Large intestine (tissue), 12 donors: ENCODE results near the gene TEDC2. TPM values are rescaled to one million over a fixed set of nuclear protein-coding genes. Genes with fewer than 3 reads are reported as not detected.
A peak's percentile ranks its signal among the peaks of the same experiment; 100 is the strongest.

ENCODE experiments used
- DNase-seq, 2 donors: peaks; one replicate each; pipeline versions ENCODE4 v3.0.0 to v3.0.0-alpha.2; 2013
- H3K27ac ChIP-seq: one replicate; pipeline ENCODE4 v1.5.1; 2013; ENCODE audit warnings: low read length
- H3K27me3 ChIP-seq: 2 replicates; pipeline ENCODE4 v1.6.1; 2013; ENCODE audit warnings: low read length; ENCODE audit not compliant: control insufficient read depth, insufficient read depth
- H3K36me3 ChIP-seq: 2 replicates; pipeline ENCODE4 v1.6.1; 2013; ENCODE audit warnings: low read length; ENCODE audit not compliant: control insufficient read depth, insufficient read depth
- H3K4me1 ChIP-seq: one replicate; pipeline ENCODE4 v1.6.1; 2013; ENCODE audit warnings: low read length; ENCODE audit not compliant: control insufficient read depth, insufficient read depth
- H3K4me3 ChIP-seq: one replicate; pipeline ENCODE4 v1.5.1; 2013; ENCODE audit warnings: low read length
- H3K9me3 ChIP-seq: one replicate; pipeline ENCODE4 v1.6.1; 2013; ENCODE audit warnings: mild to moderate bottlenecking, low read depth, low read length, moderate library complexity; ENCODE audit not compliant: control insufficient read depth
- WGBS: methylation state at CpG from one replicate; pipeline ENCODE4 v1.1.5; 2013; ENCODE audit warnings: low lambda C conversion rate; ENCODE audit not compliant: insufficient coverage; 5-methylcytosine and 5-hydroxymethylcytosine counted together
- long read RNA-seq, 11 donors: transcript quantifications; one replicate each; lab custom pipeline, GENCODE V29; 2026
- polyA plus RNA-seq: library from polyadenylated mRNA; unstranded; fragments of 120-200 nt; gene quantifications from one replicate; pipeline ENCODE4 v1.2.1, GENCODE V29; 2013

The TEDC2 gene
- polyA plus RNA-seq, result 6.4 TPM
- long read RNA-seq, donor 1, result 0 reads
- long read RNA-seq, donor 2, result 0 reads
- long read RNA-seq, donor 3, result 0 reads
- long read RNA-seq, donor 4, partial matches to known transcripts, result 0 of 1 reads
- long read RNA-seq, donor 4, other reads (novel, unspliced or antisense), result 0 of 1 reads
- long read RNA-seq, donor 5, partial matches to known transcripts, result 0 of 1 reads
- long read RNA-seq, donor 5, other reads (novel, unspliced or antisense), result 0 of 1 reads
- long read RNA-seq, donor 6, result 0 reads
- long read RNA-seq, donor 7, partial matches to known transcripts, result 0 of 1 reads
- long read RNA-seq, donor 7, other reads (novel, unspliced or antisense), result 0 of 1 reads
- long read RNA-seq, donor 8, partial matches to known transcripts, result 0 of 4 reads
- long read RNA-seq, donor 8, other reads (novel, unspliced or antisense), result 0 of 4 reads
- long read RNA-seq, donor 9, result 0 reads
- long read RNA-seq, donor 10, result 0 reads
- long read RNA-seq, donor 11, result 0 reads

DNA sequence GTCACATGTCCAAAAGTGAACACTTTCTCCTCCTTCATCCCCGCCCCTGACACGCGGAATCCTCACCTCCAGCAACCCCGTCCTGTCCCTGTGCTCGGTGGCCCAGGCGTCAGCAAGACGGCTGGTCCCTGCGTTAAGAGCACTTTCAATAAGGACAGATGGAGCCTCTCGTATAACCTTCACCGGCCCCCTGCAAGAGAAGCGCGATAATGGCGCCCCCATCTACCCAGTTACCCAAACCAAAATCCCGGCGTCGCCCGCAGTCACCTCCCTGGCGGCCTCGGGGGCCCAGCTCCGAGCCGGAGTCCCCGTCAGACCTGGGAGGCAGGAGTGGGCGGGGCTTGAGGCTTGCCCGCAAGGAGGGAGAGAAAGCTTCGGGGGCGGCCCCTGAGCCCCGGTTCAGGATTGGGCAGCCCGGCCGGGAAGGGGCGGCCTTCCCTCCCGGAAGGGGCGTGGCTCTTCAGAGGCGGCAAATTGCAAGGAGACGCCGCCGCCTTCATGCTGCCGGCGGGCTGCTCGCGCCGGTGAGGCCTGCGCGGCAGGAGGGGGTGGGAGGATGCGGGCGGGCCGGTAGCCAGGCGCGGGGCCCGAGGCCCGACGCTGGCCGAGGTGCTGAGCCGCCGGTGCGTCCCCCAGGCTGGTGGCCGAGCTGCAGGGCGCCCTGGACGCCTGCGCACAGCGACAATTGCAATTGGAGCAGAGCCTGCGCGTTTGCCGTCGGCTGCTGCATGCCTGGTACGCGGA lies at the start of gene TEDC2:
Gene TEDC2 (plus strand): TSS at position 463 of the 744 bp plus-strand sequence. CDS start 36 bp downstream, at position 499.
- no CpG with 5 or more reads among the region's 66 CpGs for WGBS
- no peak within 1 kb of the TSS for H3K27ac ChIP-seq
- DNase-seq, result peak; percentile 95

GRCh38 chr16:2415085-2415484 lies 44.8 kb upstream of the TEDC2 start:
- H3K27me3 ChIP-seq, result peaks cover 20% of the 10 kb centered on the region
- no peak for DNase-seq
- no peaks in the 10 kb centered on the region for H3K9me3 ChIP-seq
- no CpG with 5 or more reads among the region's 2 CpGs for WGBS
- no peaks in the 10 kb centered on the region for H3K4me1 ChIP-seq
- no peak overlapping the region for H3K4me3 ChIP-seq
- no peaks in the 10 kb centered on the region for H3K36me3 ChIP-seq
- no peak overlapping the region for H3K27ac ChIP-seq

More for the DNA sequence above, at the start of gene TEDC2:
- Histone ChIP-seq H3K4me3 (peak within 1 kb of the TSS; percentile 59), H3K27me3 (no peaks in the 10 kb centered on the region), H3K36me3 (peaks cover 18% of the 10 kb centered on the region), H3K9me3 (no peaks in the 10 kb centered on the region), H3K4me1 (peaks cover 12% of the 10 kb centered on the region)

GRCh38 chr16:2420035-2420434 lies 39.9 kb upstream of the TEDC2 start:
- Histone ChIP-seq H3K4me3 (no peak overlapping the region), H3K9me3 (no peaks in the 10 kb centered on the region), H3K27ac (no peak overlapping the region), H3K27me3 (peaks cover 9% of the 10 kb centered on the region), H3K4me1 (no peaks in the 10 kb centered on the region), H3K36me3 (no peaks in the 10 kb centered on the region)
- no peak for DNase-seq

GRCh38 chr16:2422123-2422867 lies 37.6 kb upstream of the TEDC2 start:
- DNase-seq, result no peak
- H3K36me3 ChIP-seq, result no peaks in the 10 kb centered on the region
- no peak overlapping the region for H3K27ac ChIP-seq
- no peaks in the 10 kb centered on the region for H3K9me3 ChIP-seq
- no peak overlapping the region for H3K4me3 ChIP-seq
- no CpG with 5 or more reads among the region's 7 CpGs for WGBS
- no peaks in the 10 kb centered on the region for H3K4me1 ChIP-seq
- peaks cover 3% of the 10 kb centered on the region for H3K27me3 ChIP-seq

DNA sequence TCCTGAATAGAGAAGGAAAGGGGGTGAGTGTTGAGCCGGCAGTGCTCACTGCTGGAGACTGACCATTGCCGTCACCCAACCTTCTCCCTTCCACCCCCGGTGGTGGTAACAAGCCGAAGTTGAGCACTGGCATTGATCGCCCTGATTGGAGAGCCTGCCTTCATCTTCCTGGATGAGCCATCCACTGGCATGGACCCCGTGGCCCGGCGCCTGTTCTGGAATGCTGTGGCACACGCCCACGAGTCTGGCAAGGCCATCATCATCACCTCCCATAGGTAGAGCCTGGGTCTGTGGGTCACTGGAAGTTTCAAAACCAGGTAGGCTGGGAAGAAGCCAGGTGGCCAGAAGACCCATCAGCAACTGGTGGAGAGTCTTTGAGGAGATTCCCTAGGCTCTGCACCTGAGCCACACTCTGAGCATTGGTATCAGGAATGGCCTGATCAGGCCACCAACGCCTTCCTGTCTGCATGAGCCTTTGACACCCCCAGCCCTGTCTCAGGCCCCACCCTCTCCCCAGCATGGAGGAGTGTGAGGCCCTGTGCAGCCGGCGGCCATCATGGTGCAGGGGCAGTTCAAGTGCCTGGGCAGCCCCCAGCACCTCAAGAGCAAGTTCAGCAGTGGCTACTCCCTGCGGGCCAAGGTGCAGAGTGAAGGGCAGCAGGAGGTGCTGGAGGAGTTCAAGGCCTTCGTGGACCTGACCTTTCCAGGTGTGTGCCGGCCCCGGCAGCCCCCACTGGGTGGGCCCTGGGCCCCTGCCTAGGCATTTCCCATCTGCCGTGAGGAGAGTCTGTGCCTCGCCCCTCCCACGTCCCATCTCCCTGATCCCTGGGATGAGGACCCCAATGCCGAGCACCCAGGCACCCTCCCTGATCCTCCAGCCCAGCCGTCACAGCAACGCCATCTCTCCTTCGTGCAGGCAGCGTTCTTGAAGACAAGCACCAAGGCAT lies 35.6 kb upstream of the TEDC2 start:
- no peak for DNase-seq
- Histone ChIP-seq H3K36me3 (no peaks in the 10 kb centered on the region), H3K4me1 (peaks cover 9% of the 10 kb centered on the region), H3K9me3 (no peaks in the 10 kb centered on the region), H3K27ac (no peak overlapping the region), H3K27me3 (peaks cover 3% of the 10 kb centered on the region), H3K4me3 (no peak overlapping the region)
- WGBS, result no CpG with 5 or more reads among the region's 25 CpGs

DNA sequence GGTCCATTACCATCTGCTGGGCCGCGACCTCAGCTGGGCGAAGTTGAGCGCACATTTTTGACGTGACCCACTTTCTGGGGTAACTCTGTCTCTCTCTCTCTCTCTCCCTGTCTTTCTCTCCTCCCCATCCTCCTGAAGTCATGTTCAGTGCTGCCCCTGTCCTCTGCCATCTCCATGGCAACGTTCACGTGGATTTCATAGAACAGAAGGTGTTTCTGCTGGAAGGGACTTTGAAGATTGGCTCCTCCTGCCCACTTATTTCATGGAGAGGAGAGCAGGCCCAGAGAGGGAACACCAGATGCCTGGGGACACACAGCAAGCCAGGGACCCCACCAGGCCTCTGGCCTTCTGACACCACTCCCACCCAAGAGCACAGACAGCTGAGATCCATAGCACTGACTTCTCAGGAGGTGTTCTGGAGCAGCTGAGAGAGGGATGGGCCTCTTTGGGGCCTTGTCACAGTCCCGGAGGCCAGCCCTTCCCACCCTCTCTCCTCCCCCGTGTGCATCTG lies 34.8 kb upstream of the TEDC2 start:
- Histone ChIP-seq H3K36me3 (no peaks in the 10 kb centered on the region), H3K27me3 (peaks cover 3% of the 10 kb centered on the region), H3K4me3 (no peak overlapping the region), H3K9me3 (no peaks in the 10 kb centered on the region), H3K4me1 (peaks cover 10% of the 10 kb centered on the region), H3K27ac (no peak overlapping the region)
- DNase-seq, result no peak
- no CpG with 5 or more reads among the region's 9 CpGs for WGBS

GRCh38 chr16:2425825-2426430 lies 34.0 kb upstream of the TEDC2 start:
- peaks cover 3% of the 10 kb centered on the region for H3K27me3 ChIP-seq
- DNase-seq, result no peak
- H3K4me1 ChIP-seq, result peaks cover 18% of the 10 kb centered on the region
- no CpG with 5 or more reads among the region's 13 CpGs for WGBS
- no peak overlapping the region for H3K27ac ChIP-seq
- H3K36me3 ChIP-seq, result no peaks in the 10 kb centered on the region
- H3K4me3 ChIP-seq, result no peak overlapping the region
- H3K9me3 ChIP-seq, result no peaks in the 10 kb centered on the region

- Histone ChIP-seq H3K27ac (no peak overlapping the region), H3K36me3 (peaks cover under 1% of the 10 kb centered on the region), H3K4me3 (no peak overlapping the region), H3K9me3 (no peaks in the 10 kb centered on the region), H3K4me1 (peaks cover 18% of the 10 kb centered on the region), H3K27me3 (peaks cover 3% of the 10 kb centered on the region)
- no peak for DNase-seq
- WGBS, result no CpG with 5 or more reads among the region's 6 CpGs
Measured at GRCh38 chr16:2426941-2427361, 33.0 kb upstream of the TEDC2 start.

DNA sequence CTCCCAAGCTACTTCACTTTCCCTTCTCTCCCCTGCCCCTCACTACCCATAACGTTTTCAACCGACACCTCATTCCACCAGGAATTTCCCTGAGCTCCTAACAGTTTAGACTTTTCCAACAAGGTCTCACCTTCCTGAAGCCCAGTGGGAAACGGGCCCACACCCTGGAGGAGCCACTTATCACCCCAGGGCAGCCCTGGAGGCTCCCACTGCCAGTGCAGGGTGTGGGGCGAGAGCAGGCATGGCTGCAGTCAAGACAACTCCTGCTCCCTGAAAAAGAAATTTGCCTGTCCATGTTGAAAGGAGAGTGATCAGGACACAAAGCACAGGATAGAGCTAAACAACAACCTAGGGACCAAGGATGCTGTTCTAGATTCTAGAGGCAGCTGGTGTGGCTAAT lies 32.4 kb upstream of the TEDC2 start:
- no peak for DNase-seq
- Histone ChIP-seq H3K4me1 (peaks cover 18% of the 10 kb centered on the region), H3K4me3 (no peak overlapping the region), H3K27ac (no peak overlapping the region), H3K36me3 (peaks cover 5% of the 10 kb centered on the region), H3K27me3 (no peaks in the 10 kb centered on the region), H3K9me3 (no peaks in the 10 kb centered on the region)
- WGBS, result no CpG with 5 or more reads among the region's 4 CpGs
